Subcutaneous abdominal adipose tissue (tissue), 5 donors: ENCODE results near the gene EFHC2.
"Not testable (repeated sequence)": the region's sequence is repeated elsewhere in the genome, so short reads cannot be mapped to it uniquely, and the experiment has no call there.

ENCODE experiments used
- H3K27ac ChIP-seq: one replicate; pipeline ENCODE4 v1.7.0; 2013; ENCODE audit warnings: low read depth, mild to moderate bottlenecking, inconsistent platforms, low read length, moderate library complexity
- H3K27me3 ChIP-seq, 5 donors: one replicate each; pipeline ENCODE4 v1.7.0; 2013; ENCODE audit warnings: low read length in 5 of 5, inconsistent platforms in 1 of 5; ENCODE audit not compliant: control insufficient read depth in 5 of 5, insufficient read depth in 4 of 5
- H3K36me3 ChIP-seq, 5 donors: one replicate each; pipeline ENCODE4 v1.7.0; 2013; ENCODE audit warnings: low read length in 5 of 5; ENCODE audit not compliant: control insufficient read depth in 5 of 5, insufficient read depth in 5 of 5
- H3K4me1 ChIP-seq, 5 donors: one replicate each; pipeline ENCODE4 v1.7.0; 2013; ENCODE audit warnings: low read length in 5 of 5, mild to moderate bottlenecking in 3 of 5, moderate library complexity in 1 of 5; ENCODE audit not compliant: control insufficient read depth in 5 of 5, insufficient read depth in 5 of 5
- H3K4me3 ChIP-seq, 5 donors: one replicate each; pipeline ENCODE4 v1.7.0; 2013; ENCODE audit warnings: low read length in 5 of 5, low read depth in 1 of 5
- H3K9ac ChIP-seq, 5 donors: one replicate each; pipeline ENCODE4 v1.7.0; 2013; ENCODE audit warnings: low read length in 5 of 5, mild to moderate bottlenecking in 4 of 5, moderate library complexity in 3 of 5
- H3K9me3 ChIP-seq, 5 donors: one replicate each; pipeline ENCODE4 v1.7.0; 2013; ENCODE audit warnings: low read length in 5 of 5; ENCODE audit not compliant: control insufficient read depth in 5 of 5
- donor health status: healthy.
- donor health status: healthy.
- donor health status: healthy.
- donor health status: healthy.
- donor health status: healthy.

EFHC2 gene

GRCh38 chrX:44267116-44267515 is 76.4 kb downstream of the EFHC2 start:
- no peaks in the 10 kb centered on the region for H3K9me3 ChIP-seq
- no peaks in the 10 kb centered on the region for H3K4me1 ChIP-seq
- peaks cover 0 to 15% (median 5%) of the 10 kb centered on the region in 5 donors for H3K27me3 ChIP-seq
- no peaks in the 10 kb centered on the region for H3K36me3 ChIP-seq
- H3K9ac ChIP-seq = no peak overlapping the region
- H3K4me3 ChIP-seq = no peak overlapping the region
- H3K27ac ChIP-seq = no peak overlapping the region

DNA sequence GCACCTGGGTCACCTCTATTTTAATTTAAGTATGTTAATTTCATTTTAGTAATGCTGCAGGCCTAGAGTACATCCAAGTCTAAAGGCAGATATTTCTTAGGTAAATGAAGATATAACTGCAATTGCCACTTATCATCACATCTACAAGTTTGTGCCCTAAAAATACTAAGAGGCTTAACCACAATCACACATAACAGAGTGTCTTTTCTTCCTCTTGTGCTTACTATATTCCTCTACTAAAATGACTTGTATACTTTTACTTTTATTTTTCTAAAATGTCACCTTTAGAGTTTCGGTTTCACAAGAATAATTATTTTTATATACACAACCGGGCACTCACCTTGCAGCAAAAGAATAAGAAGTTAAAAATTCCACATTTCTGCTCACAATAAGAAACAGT is 77.9 kb downstream of the EFHC2 start:
- Histone ChIP-seq H3K4me3 (no peak overlapping the region), H3K4me1 (no peaks in the 10 kb centered on the region), H3K36me3 (no peaks in the 10 kb centered on the region), H3K27ac (no peak overlapping the region), H3K27me3 (peaks cover 0 to 7% (median 2%) of the 10 kb centered on the region in 5 donors), H3K9ac (no peak overlapping the region), H3K9me3 (no peaks in the 10 kb centered on the region)

DNA sequence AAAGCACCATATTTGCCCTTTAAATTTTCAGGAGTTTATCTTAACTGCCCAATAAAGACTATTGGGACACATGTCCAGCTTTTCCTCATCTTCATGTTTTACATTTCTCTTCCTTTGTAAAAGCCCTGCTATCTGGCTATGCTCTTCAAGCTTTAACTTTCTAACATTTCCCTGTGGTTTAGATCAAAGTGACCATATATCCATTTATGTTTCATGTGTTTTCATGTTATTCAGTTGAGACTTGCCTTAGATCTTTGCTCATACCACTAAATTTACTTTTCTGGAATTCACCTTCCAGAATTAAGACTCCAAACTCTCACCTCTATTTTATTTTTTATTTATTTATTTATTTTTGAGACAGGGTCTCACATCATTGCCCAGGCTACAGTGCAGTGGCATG is 78.5 kb downstream of the EFHC2 start:
- H3K27ac ChIP-seq = no peak overlapping the region
- H3K4me1 ChIP-seq = no peaks in the 10 kb centered on the region
- H3K9ac ChIP-seq = no peak overlapping the region
- H3K9me3 ChIP-seq = no peaks in the 10 kb centered on the region
- H3K4me3 ChIP-seq = no peak overlapping the region
- H3K36me3 ChIP-seq = no peaks in the 10 kb centered on the region
- peaks cover 0 to 6% (median 4%) of the 10 kb centered on the region in 5 donors for H3K27me3 ChIP-seq

DNA sequence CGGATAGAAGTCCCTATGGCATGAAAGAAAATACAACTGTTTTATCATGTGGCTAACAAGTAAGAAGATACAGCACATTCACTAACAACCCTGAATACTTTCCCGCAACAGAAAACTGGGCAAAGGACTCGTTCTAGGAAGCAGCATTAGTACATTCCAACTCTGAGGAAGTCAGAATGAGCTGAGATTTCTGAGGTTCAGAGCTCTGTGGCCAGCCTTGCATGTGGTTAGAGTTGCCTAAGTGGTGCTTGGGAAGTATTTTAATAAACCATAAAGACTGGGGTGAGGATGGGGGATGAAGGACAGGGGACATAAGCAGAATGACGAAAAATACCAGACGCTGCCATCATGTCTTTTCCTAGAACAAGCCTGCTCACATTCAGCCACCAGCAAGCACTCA is 82.2 kb downstream of the EFHC2 start:
- no peak overlapping the region for H3K9ac ChIP-seq
- peaks cover 0 to 4% (median 3%) of the 10 kb centered on the region in 5 donors for H3K27me3 ChIP-seq
- no peaks in the 10 kb centered on the region for H3K9me3 ChIP-seq
- no peak overlapping the region for H3K4me3 ChIP-seq
- no peaks in the 10 kb centered on the region for H3K4me1 ChIP-seq
- no peaks in the 10 kb centered on the region for H3K36me3 ChIP-seq
- H3K27ac ChIP-seq = no peak overlapping the region

DNA sequence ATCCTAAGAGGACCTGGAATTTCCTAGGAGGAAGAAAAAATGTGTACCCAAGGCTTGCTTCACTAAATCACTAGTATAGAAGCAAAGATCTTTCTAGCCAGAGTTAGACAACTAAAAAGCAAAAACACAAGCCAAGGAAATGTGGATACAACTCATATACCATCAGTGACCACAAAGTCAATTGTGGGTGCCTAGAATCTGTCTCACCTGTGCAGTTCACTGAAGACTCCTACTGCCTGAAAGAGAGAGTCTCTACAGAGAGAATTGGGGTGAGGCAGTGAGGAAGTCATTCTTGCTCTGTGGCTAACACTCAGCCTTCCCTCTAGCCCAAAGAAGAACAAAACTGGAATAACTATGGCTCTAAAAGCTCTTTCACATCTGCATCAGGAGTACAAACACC is 82.9 kb downstream of the EFHC2 start:
- no peak overlapping the region for H3K27ac ChIP-seq
- H3K9ac ChIP-seq = no peak overlapping the region
- H3K27me3 ChIP-seq = peaks cover 0 to 4% (median 3%) of the 10 kb centered on the region in 5 donors
- no peaks in the 10 kb centered on the region for H3K36me3 ChIP-seq
- H3K4me3 ChIP-seq = no peak overlapping the region
- H3K4me1 ChIP-seq = no peaks in the 10 kb centered on the region
- no peaks in the 10 kb centered on the region for H3K9me3 ChIP-seq

DNA sequence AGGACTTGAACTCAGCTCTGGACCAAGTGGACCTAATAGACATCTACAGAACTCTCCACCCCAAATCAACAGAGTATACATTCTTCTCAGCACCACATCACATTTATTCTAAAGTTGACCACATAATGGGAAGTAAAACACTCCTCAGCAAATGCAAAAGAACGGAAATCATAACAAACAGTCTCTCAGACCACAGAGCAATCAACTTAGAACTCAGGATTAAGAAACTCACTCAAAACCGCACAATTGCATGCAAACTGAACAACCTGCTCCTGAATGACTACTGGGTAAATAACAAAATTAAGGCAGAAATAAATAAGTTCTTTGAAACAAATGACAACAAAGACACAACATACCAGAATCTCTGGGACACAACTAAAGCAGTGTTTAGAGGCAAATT is 87.7 kb downstream of the EFHC2 start:
- Histone ChIP-seq H3K4me1 (peaks cover 0 to 14% (median 4%) of the 10 kb centered on the region in 5 donors), H3K27me3 (peaks cover 0 to 10% (median 3%) of the 10 kb centered on the region in 5 donors)
- H3K27ac ChIP-seq, H3K4me3 ChIP-seq, H3K9ac ChIP-seq, H3K9me3 ChIP-seq, H3K36me3 ChIP-seq: not testable (repeated sequence)

DNA sequence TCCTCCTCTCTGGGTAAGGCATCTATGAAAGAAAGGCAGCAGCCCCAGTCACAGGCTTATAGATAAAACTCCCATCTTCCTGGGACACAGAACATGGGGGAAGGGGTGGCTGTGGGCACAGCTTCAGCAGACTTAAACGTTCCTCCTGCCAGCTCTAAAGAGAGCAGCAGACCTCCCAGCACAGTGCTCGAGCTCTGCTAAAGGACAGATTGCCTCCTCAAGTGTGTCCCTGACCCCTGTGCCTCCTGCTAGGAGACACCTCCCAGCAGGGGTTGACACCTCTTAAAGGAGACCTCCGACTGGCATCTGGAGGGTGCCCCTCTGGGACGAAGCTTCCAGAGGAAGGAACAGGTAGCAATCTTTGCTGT is 89.9 kb downstream of the EFHC2 start:
- Histone ChIP-seq H3K9me3 (no peaks in the 10 kb centered on the region), H3K4me1 (peaks cover 0 to 14% (median 4%) of the 10 kb centered on the region in 5 donors), H3K27me3 (peaks cover 0 to 20% (median 0%) of the 10 kb centered on the region in 5 donors), H3K36me3 (no peaks in the 10 kb centered on the region), H3K27ac (no peak overlapping the region), H3K9ac (no peak overlapping the region), H3K4me3 (peak overlapping the region in 3 of 5 donors; percentile 26 to 57 (median 42))

DNA sequence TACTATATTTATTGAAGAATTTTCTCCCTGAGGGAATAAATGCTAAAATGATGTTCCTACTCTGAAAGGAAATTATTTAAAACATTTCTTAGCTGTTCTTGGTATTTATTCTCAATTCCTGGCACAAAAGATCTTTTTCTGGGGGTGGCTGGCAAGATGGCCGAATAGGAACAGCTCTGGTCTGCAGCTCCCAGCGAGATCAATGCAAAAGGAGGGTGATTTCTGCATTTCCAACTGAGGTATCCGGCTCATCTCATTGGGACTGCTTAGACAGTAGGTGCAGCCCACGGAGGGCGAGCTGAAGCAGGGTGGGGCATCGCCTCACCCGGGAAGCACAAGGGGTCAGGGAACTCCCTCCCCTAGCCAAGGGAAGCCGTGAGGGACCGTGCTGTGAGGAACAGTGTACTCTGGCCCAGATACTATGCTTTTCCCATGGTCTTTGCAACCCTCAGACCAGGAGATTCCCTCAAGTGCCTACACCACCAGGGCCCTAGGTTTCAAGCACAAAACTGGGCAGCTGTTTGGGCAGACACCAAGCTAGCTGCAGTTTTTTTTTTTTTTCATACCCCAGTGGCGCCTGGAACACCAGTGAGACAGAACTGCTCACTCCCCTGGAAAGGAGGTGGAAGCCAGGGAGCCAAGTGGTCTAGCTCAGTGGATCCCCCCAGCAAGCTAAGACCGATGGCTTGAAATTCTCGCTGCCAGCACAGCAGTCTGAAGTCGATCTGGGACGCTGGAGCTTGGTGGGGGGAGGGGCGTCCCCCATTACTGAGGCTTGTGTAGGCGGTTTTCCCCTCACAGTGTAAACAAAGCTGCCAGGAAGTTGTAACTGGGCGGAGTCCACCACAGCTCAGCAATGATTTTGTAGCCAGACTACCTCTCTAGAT is 90.5 kb downstream of the EFHC2 start:
- peaks cover 0 to 14% (median 4%) of the 10 kb centered on the region in 5 donors for H3K4me1 ChIP-seq
- not testable (repeated sequence) for H3K9ac ChIP-seq, H3K36me3 ChIP-seq, H3K27ac ChIP-seq, H3K9me3 ChIP-seq
- peak overlapping the region; percentile 5 to 57 (median 42) for H3K4me3 ChIP-seq
- H3K27me3 ChIP-seq = peaks cover 0 to 20% (median 0%) of the 10 kb centered on the region in 5 donors

DNA sequence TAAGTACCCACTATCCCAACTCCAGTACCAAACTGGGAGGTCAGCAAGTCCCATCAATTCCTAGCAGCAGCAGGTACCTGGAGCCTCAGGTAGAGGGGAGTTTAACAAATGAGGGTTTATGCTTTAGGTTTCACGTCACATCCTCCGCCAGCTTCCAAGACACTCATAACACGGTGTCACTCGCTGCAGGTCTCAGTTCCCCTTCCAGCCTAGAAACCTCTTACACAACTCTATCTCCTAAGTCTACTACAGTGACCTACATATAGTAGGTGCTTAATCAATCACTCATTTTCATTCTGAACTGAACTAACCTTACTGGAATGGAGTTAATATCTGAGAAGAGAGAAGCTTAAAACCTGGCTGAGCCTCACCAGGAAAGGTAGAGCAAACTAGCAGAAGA is 96.0 kb downstream of the EFHC2 start:
- no peak overlapping the region for H3K4me3 ChIP-seq
- no peak overlapping the region for H3K9ac ChIP-seq
- no peak overlapping the region for H3K27ac ChIP-seq
- no peaks in the 10 kb centered on the region for H3K9me3 ChIP-seq
- no peaks in the 10 kb centered on the region for H3K36me3 ChIP-seq
- H3K4me1 ChIP-seq = peaks cover 0 to under 1% (median 0%) of the 10 kb centered on the region in 5 donors
- peaks cover 0 to 14% (median 12%) of the 10 kb centered on the region in 5 donors for H3K27me3 ChIP-seq

GRCh38 chrX:44246826-44247225 is 96.6 kb downstream of the EFHC2 start:
- no peak overlapping the region for H3K4me3 ChIP-seq
- no peaks in the 10 kb centered on the region for H3K36me3 ChIP-seq
- H3K27ac ChIP-seq = no peak overlapping the region
- peaks cover 0 to 15% (median 13%) of the 10 kb centered on the region in 5 donors for H3K27me3 ChIP-seq
- no peak overlapping the region for H3K9ac ChIP-seq
- no peaks in the 10 kb centered on the region for H3K9me3 ChIP-seq
- H3K4me1 ChIP-seq = no peaks in the 10 kb centered on the region
